SK-N-SH (cell line): ENCODE results near the gene ZNF239. TPM values are rescaled to one million over a fixed set of nuclear protein-coding genes. Genes with fewer than 3 reads are reported as not detected.
A peak's percentile ranks its signal among the peaks of the same experiment; 100 is the strongest.

Experiments
- CTCF ChIA-PET: fragments of 300-600, 350-600 bp; formaldehyde crosslinking; extraction: SDS; loops from one replicate; lab custom pipeline; 2021; lab: Yijun Ruan, JAX
- POLR2A ChIA-PET: fragments of 350-600 bp; sonication (Branson Sonifier 250); formaldehyde crosslinking; extraction: SDS; loops from one replicate; lab custom pipeline; 2020; ENCODE audit warnings: antibody characterized with exemption, inconsistent platforms; lab: Yijun Ruan, JAX
- DNase-seq: peaks from one replicate; pipeline ENCODE4 v3.0.0; 2012
- H2AFZ ChIP-seq: fragments of 200-600 bp; sonication (generic); 2 replicates; pipeline ENCODE4 v1.8.1; 2016; ENCODE audit warnings: antibody characterized with exemption, mild to moderate bottlenecking, low read depth
- H3F3A ChIP-seq: fragments of 200-600 bp; sonication (generic); replicated peaks from 2 replicates; pipeline ENCODE3; 2016; ENCODE audit warnings: antibody characterized with exemption, mild to moderate bottlenecking; ENCODE audit not compliant: insufficient read depth
- H3K27ac ChIP-seq, 2 experiments: fragments of 200-500 bp in 1 of 2; fragments of 200-600 bp in 1 of 2; sonication (Bioruptor generic) in 1 of 2; sonication (generic), shearing (Covaris generic) in 1 of 2; 2 replicates each; pipeline versions ENCODE4 v1.5.1 to v1.6.1; 2014 to 2016; ENCODE audit warnings: low read depth in 2 of 2, inconsistent platforms in 1 of 2, low read length in 1 of 2, mild to moderate bottlenecking in 1 of 2, mixed read lengths in 1 of 2
- H3K27me3 ChIP-seq: fragments of 200-600 bp; sonication (generic), shearing (Covaris generic); 2 replicates; pipeline ENCODE4 v1.6.1; 2016; ENCODE audit warnings: mixed run types; ENCODE audit not compliant: insufficient read depth
- H3K36me3 ChIP-seq, 2 experiments: fragments of 200-500 bp in 1 of 2; fragments of 200-600 bp in 1 of 2; sonication (Bioruptor generic) in 1 of 2; sonication (generic) in 1 of 2; replicated peaks in 1 of 2; 2 replicates each; pipeline versions ENCODE3 to v1.5.1; 2014 to 2016; ENCODE audit warnings: low read length in 1 of 2, mild to moderate bottlenecking in 1 of 2; ENCODE audit not compliant: insufficient read depth in 2 of 2, control insufficient read depth in 1 of 2
- H3K4me1 ChIP-seq, 2 experiments: fragments of 200-500 bp in 1 of 2; fragments of 200-600 bp in 1 of 2; sonication (Bioruptor generic) in 1 of 2; sonication (generic), shearing (Covaris generic) in 1 of 2; 2 replicates each; pipeline versions ENCODE4 v1.5.1 to v1.6.1; 2014 to 2016; ENCODE audit warnings: low read depth in 1 of 2, low read length in 1 of 2, mixed run types in 1 of 2; ENCODE audit not compliant: insufficient read depth in 2 of 2, control insufficient read depth in 1 of 2
- H3K4me2 ChIP-seq: fragments of 200-600 bp; sonication (generic), shearing (Covaris generic); 2 replicates; pipeline ENCODE4 v1.6.1; 2017; ENCODE audit warnings: mixed run types
- H3K4me3 ChIP-seq, 2 experiments: fragments of 200-500 bp in 1 of 2; fragments of 200-600 bp in 1 of 2; sonication (Bioruptor generic) in 1 of 2; sonication (generic), shearing (Covaris generic) in 1 of 2; 2 replicates each; pipeline versions ENCODE4 v1.5.1 to v1.8.1; 2014 to 2016; ENCODE audit warnings: low read depth in 2 of 2, inconsistent platforms in 1 of 2, low read length in 1 of 2, mild to moderate bottlenecking in 1 of 2, mixed read lengths in 1 of 2, moderate library complexity in 1 of 2
- H3K79me2 ChIP-seq: fragments of 200-600 bp; sonication (generic); 2 replicates; pipeline ENCODE4 v1.8.1; 2017; ENCODE audit warnings: mild to moderate bottlenecking; ENCODE audit not compliant: insufficient read depth
- H3K9ac ChIP-seq: fragments of 200-600 bp; sonication (generic); 2 replicates; pipeline ENCODE4 v1.6.1; 2017; ENCODE audit warnings: mixed run types
- H3K9me2 ChIP-seq: fragments of 200-600 bp; sonication (generic); 2 replicates; pipeline ENCODE4 v1.6.1; 2017; ENCODE audit warnings: mixed run types
- H3K9me3 ChIP-seq: fragments of 200-600 bp; sonication (generic); 2 replicates; pipeline ENCODE4 v1.6.1; 2017; ENCODE audit warnings: mixed run types, mild to moderate bottlenecking, moderate library complexity
- H4K20me1 ChIP-seq: fragments of 200-600 bp; sonication (generic); 2 replicates; pipeline ENCODE4 v1.6.1; 2017; ENCODE audit warnings: mild to moderate bottlenecking, mixed run types; ENCODE audit not compliant: insufficient read depth
- CHD2 ChIP-seq: fragments of 150-350 bp; IDR thresholded peaks from 2 replicates; pipeline ENCODE4 v1.6.1; 2018; ENCODE audit warnings: low read length; ENCODE audit not compliant: partially characterized antibody
- ELF1 ChIP-seq: IDR thresholded peaks from 2 replicates; pipeline ENCODE4 v1.4.0; 2012
- EP300 ChIP-seq, 2 experiments: IDR thresholded peaks; 2 replicates each; pipeline versions ENCODE4 v1.4.0 to v1.6.1; 2012; ENCODE audit warnings: borderline replicate concordance in 1 of 2, low read depth in 1 of 2, low read length in 1 of 2
- FOXJ3 ChIP-seq: sonication (generic); formaldehyde crosslinking; IDR thresholded peaks from 2 replicates; pipeline ENCODE4 v1.5.1; 2020; ENCODE audit warnings: mild to moderate bottlenecking, missing genetic modification reagents
- GABPA ChIP-seq: IDR thresholded peaks from 2 replicates; pipeline ENCODE4 v1.4.0; 2012; ENCODE audit warnings: low read depth, mild to moderate bottlenecking
- IRF3 ChIP-seq: fragments of 150-350 bp; IDR thresholded peaks from 2 replicates; pipeline ENCODE4 v1.6.1; 2016; ENCODE audit warnings: mild to moderate bottlenecking, low read depth, low read length
- MAX ChIP-seq: IDR thresholded peaks from 2 replicates; pipeline ENCODE4 v1.4.0; 2012; ENCODE audit warnings: low read depth
- MXI1 ChIP-seq: IDR thresholded peaks from 2 replicates; pipeline ENCODE4 v1.6.1; 2012; ENCODE audit warnings: mild to moderate bottlenecking, low read depth, low read length, improper control_type of control experiment
- POLR2AphosphoS5 ChIP-seq: IDR thresholded peaks from 2 replicates; pipeline ENCODE4 v1.6.1; 2012; ENCODE audit warnings: low read depth, low read length
- REST ChIP-seq: IDR thresholded peaks from 2 replicates; pipeline ENCODE4 v1.6.1; 2012; ENCODE audit warnings: mild to moderate bottlenecking, low read depth, low read length, moderate library complexity
- SIN3A ChIP-seq: IDR thresholded peaks from 2 replicates; pipeline ENCODE4 v1.6.1; 2012; ENCODE audit warnings: low read depth, mild to moderate bottlenecking, low read length, moderate library complexity, borderline replicate concordance
- SMC3 ChIP-seq: IDR thresholded peaks from 2 replicates; pipeline ENCODE4 v1.6.1; 2012; ENCODE audit warnings: low read depth, low read length, improper control_type of control experiment
- TAF1 ChIP-seq: IDR thresholded peaks from 2 replicates; pipeline ENCODE4 v1.6.1; 2012; ENCODE audit warnings: low read depth, mild to moderate bottlenecking, low read length, moderate library complexity, borderline replicate concordance
- TEAD4 ChIP-seq: IDR thresholded peaks from 2 replicates; pipeline ENCODE4 v1.4.0; 2012; ENCODE audit warnings: mild to moderate bottlenecking, borderline replicate concordance; ENCODE audit not compliant: insufficient read depth
- USF1 ChIP-seq: IDR thresholded peaks from 2 replicates; pipeline ENCODE4 v1.4.0; 2012; ENCODE audit warnings: low read depth, borderline replicate concordance
- YY1 ChIP-seq: IDR thresholded peaks from 2 replicates; pipeline ENCODE4 v1.4.0; 2012; ENCODE audit warnings: low read depth, mild to moderate bottlenecking
- WGBS: methylation state at CpG from one replicate; pipeline ENCODE4 v1.1.6; 2017; ENCODE audit warnings: low lambda C conversion rate; 5-methylcytosine and 5-hydroxymethylcytosine counted together
- polyA plus RNA-seq, 3 experiments: library from polyadenylated mRNA; depleted of rRNA; stranded (reverse); fragments of >200 nt; gene quantifications; 2 replicates each; pipeline ENCODE4 v1.2.3, GENCODE V29; 2012

The ZNF239 gene
- polyA plus RNA-seq (2012; rRNA removed) = 11.4 and 18.9 TPM in 2 replicates
- 8.5 and 9.9 TPM in 2 replicates for polyA plus RNA-seq (2012; cell fraction: cytosol; rRNA removed)
- polyA plus RNA-seq (2012; cell fraction: nucleus; rRNA removed) = 28.2 and 54.9 TPM in 2 replicates

- Histone ChIP-seq H3F3A (no peaks in the 10 kb centered on the region), H4K20me1 (no peaks in the 10 kb centered on the region), H3K4me1 (peaks cover 0 to 7% of the 10 kb centered on the region in 2 experiments; a peak in 2 of 4 replicates), H3K9me2 (no peaks in the 10 kb centered on the region), H2AFZ (peak within 1 kb of the TSS; percentile 99), H3K9ac (peak within 1 kb of the TSS; percentile 64), H3K9me3 (no peaks in the 10 kb centered on the region), H3K27me3 (no peaks in the 10 kb centered on the region; the same call in 1 of the 2 replicates), H3K27ac (peak within 1 kb of the TSS in 1 of 2 experiments; percentile 62; a peak in 3 of 4 replicates), H3K4me2 (peak within 1 kb of the TSS; percentile 93), H3K36me3 (peaks cover 8 to 24% of the 10 kb centered on the region in 2 experiments), H3K79me2 (no peaks in the 10 kb centered on the region), H3K4me3 (peak within 1 kb of the TSS; percentile 64 to 73)
- 6% methylated on average over 38 of the region's 78 CpGs for WGBS
- peak; percentile 76 for TF ChIP-seq YY1
- TF ChIP-seq MAX = peak; percentile 99
- peak; percentile 86 for TF ChIP-seq CHD2
- TF ChIP-seq REST = peak; percentile 27; the same call in 1 of the 2 replicates
- TF ChIP-seq ELF1 = peak; percentile 43; the same call in 1 of the 2 replicates
- peak; percentile 61; the same call in 1 of the 2 replicates for TF ChIP-seq TAF1
- peak in 1 of 2 experiments; percentile 19; a peak in 1 of 4 replicates for TF ChIP-seq EP300 (IDR thresholded peaks at IDR 0.05; ENCODE audit: borderline replicate concordance in 1 of 2, low read depth in 1 of 2, low read length in 1 of 2)
- no peak for TF ChIP-seq FOXJ3 (CRISPR knock-in tag)
- peak; percentile 66; the same call in 1 of the 2 replicates for TF ChIP-seq SIN3A
- TF ChIP-seq POLR2AphosphoS5 = peak; percentile 77
- no peak for TF ChIP-seq SMC3
- peak; percentile 98 for TF ChIP-seq MXI1
- TF ChIP-seq USF1 = peak; percentile 60
- 0 out of 2 replicates have a peak, but pooled peaks have one; percentile 36 for TF ChIP-seq TEAD4
- TF ChIP-seq GABPA = peak; percentile 89
- no peak for TF ChIP-seq IRF3
- POLR2A ChIA-PET = interaction anchor here (1.0 kb wide), 2 partner anchors 12 to 75 kb away, joined by 3 to 6 read pairs; partner anchors contain the start of gene ZNF32
- DNase-seq = peak; percentile 91
- CTCF ChIA-PET = interaction anchor here (1.3 kb wide), 1 partner anchor 21 kb away, joined by 3 read pairs; no protein-coding TSS in a partner anchor
These were observed at the start of gene ZNF239 for GRCh38 chr10:43574001-43574892. TSS of gene ZNF239 (minus strand) at chr10:43574616. CDS start at chr10:43558079, 16,537 bp downstream.
